Left lung (tissue), 14 donors: ENCODE measurements around the gene FAM47A. TPM values are rescaled to one million over a fixed set of nuclear protein-coding genes. Genes with fewer than 3 reads are reported as not detected.

ENCODE experiments used
- ATAC-seq: fragments of 200-7000 bp; cut with Tn5 transposase; one replicate; pipeline ENCODE4 v1.9.1; 2020; ENCODE audit warnings: moderate library complexity
- DNase-seq, 4 donors: peaks; one replicate each; pipeline ENCODE4 v3.0.0-alpha.2; 2013 to 2020
- H3K27ac ChIP-seq, 2 donors: fragments of 200-600 bp; sonication (generic) in 1 of 2; one replicate each; pipeline versions ENCODE4 v1.5.0 to v1.8.0; 2020 to 2021
- H3K27me3 ChIP-seq, 2 donors: fragments of 200-600 bp; sonication (generic) in 1 of 2; one replicate each; pipeline versions ENCODE4 v1.5.0 to v1.8.0; 2020 to 2021
- H3K36me3 ChIP-seq, 2 donors: fragments of 200-600 bp; sonication (generic) in 1 of 2; one replicate each; pipeline versions ENCODE4 v1.5.0 to v1.8.0; 2020 to 2021
- H3K4me1 ChIP-seq, 2 donors: fragments of 200-600 bp; one replicate each; pipeline ENCODE4 v1.8.0; 2021
- H3K4me3 ChIP-seq, 2 donors: fragments of 200-600 bp; sonication (generic) in 1 of 2; one replicate each; pipeline versions ENCODE4 v1.5.0 to v1.8.0; 2020 to 2021; ENCODE audit warnings: mild to moderate bottlenecking in 1 of 2
- H3K9me3 ChIP-seq, 2 donors: fragments of 200-600 bp; sonication (generic) in 1 of 2; one replicate each; pipeline versions ENCODE4 v1.5.0 to v1.8.0; 2020 to 2021
- CTCF ChIP-seq, 2 donors: fragments of 200-600 bp; sonication (generic) in 1 of 2; IDR thresholded peaks; one replicate each; pipeline versions ENCODE4 v1.5.0 to v1.8.0; 2021; ENCODE audit warnings: antibody characterized with exemption in 2 of 2
- intact Hi-C, 2 donors: fragments of 100-400 bp; cut with DNase I; formaldehyde crosslinking; loops; one replicate each; pipeline versions ENCODE4 v1.11.2 to v1.14.2; 2022
- long read RNA-seq, 12 donors: library from polyadenylated mRNA in 2 of 12; unstranded in 2 of 12; transcript quantifications; one replicate each; pipeline ENCODE4 v2.0.0 and lab custom pipeline, GENCODE V29; 2019 to 2026
- polyA plus RNA-seq, 6 donors: library from polyadenylated mRNA; unstranded; fragments of 120-200 nt; gene quantifications; one replicate each; pipeline ENCODE4 v1.2.1, GENCODE V29; 2013; ENCODE audit not compliant: insufficient read length in 6 of 6
- total RNA-seq, 2 donors: library from RNA; stranded (reverse); fragmentation: NEBNext Ultra II Directional; extraction: Animal tissue kit (Norgen Biotek cat#: 25700); gene quantifications; one replicate each; pipeline ENCODE4 v1.2.1, GENCODE V29; 2021
- donor health status: DM: no; HTN: yes; CAD: no.
- donor health status: DM: no; HTN: no; CAD: no.

Gene FAM47A
- total RNA-seq: not detected
- polyA plus RNA-seq: not detected
- long read RNA-seq, donor 1: 0 reads
- long read RNA-seq, donor 2: 0 reads
- long read RNA-seq, donor 3: 0 reads
- long read RNA-seq, donor 4: 0 reads
- long read RNA-seq, donor 5: 0 reads
- long read RNA-seq, donor 6: 0 reads
- long read RNA-seq, donor 7: 0 reads
- long read RNA-seq, donor 8: 0 reads
- long read RNA-seq, donor 9: 0 reads
- long read RNA-seq, donor 10: 0 reads
- long read RNA-seq, donor 11: 0 reads
- long read RNA-seq, donor 12: 0 reads

GRCh38 chrX:34132028-34132427 is at the start of gene FAM47A:
Gene FAM47A (minus strand): TSS chrX:34132314. CDS start chrX:34132278, 36 bp downstream.
- H3K27ac ChIP-seq: no peak within 1 kb of the TSS
- H3K27me3 ChIP-seq: no peaks in the 10 kb centered on the region
- intact Hi-C loops: no loop called here
- ATAC-seq: no peak
- H3K4me1 ChIP-seq: no peaks in the 10 kb centered on the region
- H3K4me3 ChIP-seq: no peak within 1 kb of the TSS
- DNase-seq: no peak
- no peak for TF ChIP-seq CTCF (IDR thresholded peaks at IDR 0.05)
- peaks cover 0 to 1% of the 10 kb centered on the region in 2 donors for H3K9me3 ChIP-seq
- no peaks in the 10 kb centered on the region for H3K36me3 ChIP-seq

- Histone ChIP-seq H3K27ac (no peak overlapping the region), H3K4me1 (no peaks in the 10 kb centered on the region), H3K4me3 (no peak overlapping the region), H3K27me3 (no peaks in the 10 kb centered on the region), H3K36me3 (no peaks in the 10 kb centered on the region), H3K9me3 (no peaks in the 10 kb centered on the region)
- intact Hi-C loops: no loop called here
- TF ChIP-seq CTCF (IDR thresholded peaks at IDR 0.05): no peak
- DNase-seq: no peak
- ATAC-seq: no peak
Measured at GRCh38 chrX:34147345-34147744, 15.2 kb upstream of the FAM47A start.

- Histone ChIP-seq H3K27ac (no peak overlapping the region), H3K9me3 (no peaks in the 10 kb centered on the region), H3K27me3 (no peaks in the 10 kb centered on the region), H3K4me1 (no peaks in the 10 kb centered on the region), H3K4me3 (no peak overlapping the region), H3K36me3 (no peaks in the 10 kb centered on the region)
- no peak for ATAC-seq
- TF ChIP-seq CTCF (IDR thresholded peaks at IDR 0.05): no peak
- intact Hi-C loops: no loop called here
- no peak for DNase-seq
Measured at GRCh38 chrX:34146906-34147305, 14.8 kb upstream of the FAM47A start.

GRCh38 chrX:34144246-34144645 is 12.1 kb upstream of the FAM47A start:
- intact Hi-C loops: no loop called here
- Histone ChIP-seq H3K27ac (no peak overlapping the region), H3K9me3 (no peaks in the 10 kb centered on the region), H3K4me1 (no peaks in the 10 kb centered on the region), H3K27me3 (no peaks in the 10 kb centered on the region), H3K4me3 (no peak overlapping the region), H3K36me3 (no peaks in the 10 kb centered on the region)
- DNase-seq (no peak), ATAC-seq (no peak)
- no peak for TF ChIP-seq CTCF (IDR thresholded peaks at IDR 0.05)

GRCh38 chrX:34140816-34141215 is 8.7 kb upstream of the FAM47A start:
- Histone ChIP-seq H3K4me1 (no peaks in the 10 kb centered on the region), H3K9me3 (no peaks in the 10 kb centered on the region), H3K4me3 (no peak overlapping the region), H3K27me3 (no peaks in the 10 kb centered on the region), H3K36me3 (no peaks in the 10 kb centered on the region), H3K27ac (no peak overlapping the region)
- ATAC-seq (no peak), DNase-seq (no peak)
- no peak for TF ChIP-seq CTCF (IDR thresholded peaks at IDR 0.05)
- intact Hi-C loops: no loop called here
